Keratinocyte (primary cell): ENCODE results near the gene SPRED3.

Experiments
- EZH2 ChIP-seq: IDR thresholded peaks from one replicate; pipeline ENCODE4 v1.6.1; 2012; ENCODE audit warnings: inconsistent platforms, mild to moderate bottlenecking, low read length, moderate library complexity
- TF ChIP-seq, protein P1 (sequence below), 3 experiments: IDR thresholded peaks in 1 of 3; conservative IDR thresholded peaks in 1 of 3; optimal IDR thresholded peaks in 1 of 3; 2 replicates in 2 of 3; 3 replicates in 1 of 3; pipeline versions ENCODE3 to v1.5.1; 2011; ENCODE audit warnings: low read length in 3 of 3, mild to moderate bottlenecking in 3 of 3, moderate library complexity in 2 of 3, control low read depth in 1 of 3, inconsistent platforms in 1 of 3; ENCODE audit not compliant: insufficient read depth in 2 of 3; ENCODE audit errors: extremely low read depth in 1 of 3

DNA sequence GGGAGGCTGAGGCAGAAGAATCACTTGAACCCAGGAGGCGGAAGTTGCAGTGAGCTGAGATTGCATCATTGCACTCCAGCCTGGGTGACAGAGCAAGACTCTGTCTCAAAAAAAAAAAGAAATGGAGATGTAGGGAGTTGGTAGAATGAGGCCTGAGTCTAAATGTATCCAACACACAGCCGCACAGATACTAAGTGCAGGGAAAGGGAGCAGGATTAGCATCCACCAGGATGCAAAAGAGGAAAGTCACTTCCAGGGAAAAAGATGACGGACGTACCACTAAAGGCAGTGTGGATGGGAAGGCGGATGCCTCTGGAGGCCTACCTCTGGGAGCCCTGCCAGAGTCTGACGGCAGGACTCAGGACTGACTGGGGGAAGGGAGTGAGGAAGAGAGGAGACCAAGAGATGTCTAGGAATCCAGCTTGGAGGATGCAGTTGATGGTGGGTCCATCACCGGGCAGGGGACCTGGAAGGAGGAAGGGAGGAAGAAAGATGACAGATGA lies 21.2 kb downstream of the SPRED3 start:
- TF ChIP-seq, protein P1, sequence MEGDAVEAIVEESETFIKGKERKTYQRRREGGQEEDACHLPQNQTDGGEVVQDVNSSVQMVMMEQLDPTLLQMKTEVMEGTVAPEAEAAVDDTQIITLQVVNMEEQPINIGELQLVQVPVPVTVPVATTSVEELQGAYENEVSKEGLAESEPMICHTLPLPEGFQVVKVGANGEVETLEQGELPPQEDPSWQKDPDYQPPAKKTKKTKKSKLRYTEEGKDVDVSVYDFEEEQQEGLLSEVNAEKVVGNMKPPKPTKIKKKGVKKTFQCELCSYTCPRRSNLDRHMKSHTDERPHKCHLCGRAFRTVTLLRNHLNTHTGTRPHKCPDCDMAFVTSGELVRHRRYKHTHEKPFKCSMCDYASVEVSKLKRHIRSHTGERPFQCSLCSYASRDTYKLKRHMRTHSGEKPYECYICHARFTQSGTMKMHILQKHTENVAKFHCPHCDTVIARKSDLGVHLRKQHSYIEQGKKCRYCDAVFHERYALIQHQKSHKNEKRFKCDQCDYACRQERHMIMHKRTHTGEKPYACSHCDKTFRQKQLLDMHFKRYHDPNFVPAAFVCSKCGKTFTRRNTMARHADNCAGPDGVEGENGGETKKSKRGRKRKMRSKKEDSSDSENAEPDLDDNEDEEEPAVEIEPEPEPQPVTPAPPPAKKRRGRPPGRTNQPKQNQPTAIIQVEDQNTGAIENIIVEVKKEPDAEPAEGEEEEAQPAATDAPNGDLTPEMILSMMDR (optimal IDR thresholded peaks at IDR 0.05 in 1 of 3, IDR thresholded peaks at IDR 0.05 in 1 of 3, conservative IDR thresholded peaks at IDR 0.05 in 1 of 3; ENCODE audit: extremely low read depth in 1 of 3, insufficient read depth in 2 of 3, low read length in 3 of 3), result no peak
- no peak for TF ChIP-seq EZH2
